H9 (cell line): Measurements from ENCODE around the gene PPARA. TPM values are rescaled to one million over a fixed set of nuclear protein-coding genes. Genes with fewer than 3 reads are reported as not detected.

Source experiments
- DNase-seq: peaks from one replicate; pipeline ENCODE4 v3.0.0-alpha.2; 2017
- H2AFZ ChIP-seq: one replicate; pipeline ENCODE4 v1.6.1; 2013; ENCODE audit warnings: mild to moderate bottlenecking, low read length, control low read depth, moderate library complexity
- H2AK5ac ChIP-seq: 2 replicates; pipeline ENCODE4 v1.6.1; 2013; ENCODE audit warnings: low read length, control low read depth, mixed read lengths; ENCODE audit not compliant: insufficient read length
- H2BK120ac ChIP-seq: one replicate; pipeline ENCODE4 v1.6.1; 2013; ENCODE audit warnings: low read depth, mild to moderate bottlenecking, low read length, control low read depth, inconsistent platforms; ENCODE audit not compliant: poor library complexity, severe bottlenecking
- H2BK12ac ChIP-seq: 2 replicates; pipeline ENCODE4 v1.6.1; 2013; ENCODE audit warnings: low read length, control low read depth, mixed read lengths, low read depth; ENCODE audit not compliant: insufficient read length
- H2BK15ac ChIP-seq: 2 replicates; pipeline ENCODE4 v1.6.1; 2013; ENCODE audit warnings: low read depth, low read length, control low read depth
- H2BK20ac ChIP-seq: one replicate; pipeline ENCODE4 v1.6.1; 2013; ENCODE audit warnings: low read depth, mild to moderate bottlenecking, low read length, control low read depth, inconsistent platforms; ENCODE audit not compliant: poor library complexity, severe bottlenecking
- H2BK5ac ChIP-seq: 2 replicates; pipeline ENCODE4 v1.6.1; 2013; ENCODE audit warnings: low read length, control low read depth, mixed read lengths; ENCODE audit not compliant: insufficient read length
- H3K14ac ChIP-seq: 2 replicates; pipeline ENCODE4 v1.6.1; 2013; ENCODE audit warnings: low read length, control low read depth; ENCODE audit not compliant: insufficient read depth
- H3K18ac ChIP-seq: 2 replicates; pipeline ENCODE4 v1.6.1; 2013; ENCODE audit warnings: low read depth, mild to moderate bottlenecking, mixed read lengths, low read length, control low read depth; ENCODE audit not compliant: insufficient read length
- H3K23ac ChIP-seq: 2 replicates; pipeline ENCODE4 v1.6.1; 2013; ENCODE audit warnings: low read length, control low read depth, mixed read lengths, low read depth; ENCODE audit not compliant: insufficient read length
- H3K23me2 ChIP-seq: 2 replicates; pipeline ENCODE4 v1.6.1; 2013; ENCODE audit warnings: low read depth, mild to moderate bottlenecking, mixed read lengths, low read length, control low read depth; ENCODE audit not compliant: insufficient read length, poor library complexity, severe bottlenecking
- H3K27ac ChIP-seq: 2 replicates; pipeline ENCODE4 v1.5.1; 2013; ENCODE audit warnings: low read length, control low read depth, mixed read lengths, low read depth; ENCODE audit not compliant: insufficient read length
- H3K27me3 ChIP-seq: 2 replicates; pipeline ENCODE4 v1.6.1; 2013; ENCODE audit warnings: low read length, control low read depth, inconsistent platforms; ENCODE audit not compliant: insufficient read depth
- H3K4ac ChIP-seq: 2 replicates; pipeline ENCODE4 v1.6.1; 2013; ENCODE audit warnings: low read depth, mild to moderate bottlenecking, control low read depth, inconsistent platforms, low read length, moderate library complexity
- H3K4me1 ChIP-seq: 2 replicates; pipeline ENCODE4 v1.6.1; 2013; ENCODE audit warnings: low read length, control low read depth, inconsistent platforms; ENCODE audit not compliant: insufficient read depth
- H3K4me2 ChIP-seq: 2 replicates; pipeline ENCODE4 v1.6.1; 2013; ENCODE audit warnings: low read length, control low read depth, mixed read lengths; ENCODE audit not compliant: insufficient read length, insufficient read depth
- H3K56ac ChIP-seq: 2 replicates; pipeline ENCODE4 v1.6.1; 2013; ENCODE audit warnings: low read depth, mild to moderate bottlenecking, mixed read lengths, low read length, control low read depth; ENCODE audit not compliant: insufficient read length
- H3K79me1 ChIP-seq: 2 replicates; pipeline ENCODE4 v1.6.1; 2013; ENCODE audit warnings: low read depth, mild to moderate bottlenecking, moderate library complexity, low read length, control low read depth, inconsistent platforms; ENCODE audit not compliant: insufficient read depth, poor library complexity, severe bottlenecking
- H3K79me2 ChIP-seq: 2 replicates; pipeline ENCODE4 v1.6.1; 2013; ENCODE audit warnings: low read length, control low read depth, inconsistent platforms; ENCODE audit not compliant: insufficient read depth
- H3K9ac ChIP-seq: 2 replicates; pipeline ENCODE4 v1.6.1; 2013; ENCODE audit warnings: low read length, control low read depth, mixed read lengths; ENCODE audit not compliant: insufficient read length; ENCODE audit errors: extremely low read depth
- H3K9me3 ChIP-seq: one replicate; pipeline ENCODE4 v1.6.1; 2013; ENCODE audit warnings: low read depth, low read length, inconsistent platforms; ENCODE audit not compliant: control insufficient read depth
- H3T11ph ChIP-seq: one replicate; pipeline ENCODE4 v1.6.1; 2013; ENCODE audit warnings: mild to moderate bottlenecking, low read length, control low read depth, inconsistent platforms
- H4K20me1 ChIP-seq: one replicate; pipeline ENCODE4 v1.6.1; 2013; ENCODE audit not compliant: control insufficient read depth, insufficient read length, insufficient read depth
- H4K5ac ChIP-seq: 2 replicates; pipeline ENCODE4 v1.6.1; 2013; ENCODE audit warnings: low read depth, mild to moderate bottlenecking, mixed read lengths, low read length, control low read depth; ENCODE audit not compliant: insufficient read length
- H4K8ac ChIP-seq: replicated peaks from 2 replicates; pipeline ENCODE4 v1.6.1; 2013; ENCODE audit warnings: low read length, control low read depth, mixed read lengths, low read depth; ENCODE audit not compliant: insufficient read length
- H4K91ac ChIP-seq: 2 replicates; pipeline ENCODE4 v1.6.1; 2013; ENCODE audit warnings: low read depth, mild to moderate bottlenecking, moderate library complexity, mixed read lengths, low read length, control low read depth; ENCODE audit not compliant: insufficient read length
- H3K27ac Mint-ChIP-seq, 3 experiments: 2 replicates in 2 of 3; 3 replicates in 1 of 3; pipeline ENCODE4 v1.8.0; 2020 to 2021; ENCODE audit warnings: mixed read lengths in 3 of 3, mild to moderate bottlenecking in 1 of 3, moderate library complexity in 1 of 3
- H3K27me3 Mint-ChIP-seq: 2 replicates; pipeline ENCODE4 v1.8.0; 2021; ENCODE audit warnings: low read depth, mild to moderate bottlenecking, moderate library complexity, mixed read lengths
- H3K36me3 Mint-ChIP-seq, 3 experiments: 2 replicates in 2 of 3; 3 replicates in 1 of 3; pipeline ENCODE4 v1.8.0; 2020 to 2021; ENCODE audit warnings: low read depth in 3 of 3, mixed read lengths in 3 of 3; ENCODE audit not compliant: insufficient read depth in 1 of 3
- H3K4me1 Mint-ChIP-seq, 2 experiments: 2 replicates each; pipeline ENCODE4 v1.8.0; 2020; ENCODE audit warnings: mixed read lengths in 2 of 2
- H3K4me3 Mint-ChIP-seq, 2 experiments: 2 replicates in 1 of 2; 3 replicates in 1 of 2; pipeline ENCODE4 v1.8.0; 2020 to 2021; ENCODE audit warnings: mild to moderate bottlenecking in 2 of 2, mixed read lengths in 2 of 2, moderate library complexity in 1 of 2
- H3K9me3 Mint-ChIP-seq, 2 experiments: 2 replicates in 1 of 2; 3 replicates in 1 of 2; pipeline ENCODE4 v1.8.0; 2020; ENCODE audit warnings: mild to moderate bottlenecking in 2 of 2, mixed read lengths in 2 of 2, moderate library complexity in 1 of 2
- CTCF ChIP-seq: fragments of 200-600 bp; sonication (generic); conservative IDR thresholded peaks from 3 replicates; pipeline ENCODE4 v1.8.0; 2021; ENCODE audit warnings: antibody characterized with exemption, mild to moderate bottlenecking
- WGBS: extraction: QIAGEN DNeasy Blood & Tissue Kit; methylation state at CpG from one replicate; pipeline ENCODE4 v1.1.7; 2013; ENCODE audit warnings: missing lambda C conversion rate, low lambda C conversion rate, mixed read lengths; ENCODE audit not compliant: insufficient read length; ENCODE audit errors: extremely low coverage; 5-methylcytosine and 5-hydroxymethylcytosine counted together
- total RNA-seq: library from RNA; stranded (reverse); gene quantifications from 2 replicates; pipeline ENCODE4 v1.2.1, GENCODE V29; 2021

PPARA gene
- total RNA-seq, 1 experiment from 2014 or later, result 7.3 TPM

GRCh38 chr22:46133588-46133855 lies 16.8 kb upstream of the PPARA start:
- Histone ChIP-seq H4K8ac (no peak overlapping the region), H4K5ac (no peak overlapping the region), H3K4ac (no peak overlapping the region), H2BK15ac (no peak overlapping the region), H3K4me1 (no peaks in the 10 kb centered on the region), H3K23ac (no peak overlapping the region), H2BK5ac (no peak overlapping the region), H4K91ac (no peak overlapping the region), H3K79me1 (no peaks in the 10 kb centered on the region), H3K14ac (no peak overlapping the region), H2BK20ac (no peak overlapping the region), H3K4me2 (no peak overlapping the region), H3K79me2 (no peaks in the 10 kb centered on the region), H3K27me3 (no peaks in the 10 kb centered on the region), H2BK12ac (no peak overlapping the region), H3T11ph (no peak overlapping the region), H3K9me3 (no peaks in the 10 kb centered on the region), H2AFZ (no peak overlapping the region), H3K23me2 (no peaks in the 10 kb centered on the region), H2BK120ac (no peak overlapping the region), H3K27ac (no peak overlapping the region), H2AK5ac (no peak overlapping the region), H3K18ac (no peak overlapping the region), H4K20me1 (no peaks in the 10 kb centered on the region), H3K56ac (no peak overlapping the region), H3K9ac (no peak overlapping the region)
- H3K27ac Mint-ChIP-seq, result no peak overlapping the region
- no peaks in the 10 kb centered on the region for H3K9me3 Mint-ChIP-seq
- no peak for DNase-seq
- no CpG with 5 or more reads among the region's 4 CpGs for WGBS
- no peak overlapping the region for H3K4me3 Mint-ChIP-seq
- H3K27me3 Mint-ChIP-seq, result no peaks in the 10 kb centered on the region
- H3K4me1 Mint-ChIP-seq, result no peaks in the 10 kb centered on the region
- H3K36me3 Mint-ChIP-seq, result no peaks in the 10 kb centered on the region
- TF ChIP-seq CTCF, result no peak
